Hematopoietic multipotent progenitor cell treated with erythropoietin and hydrocortisone succinate and interleukin-3 and kit ligand, for 15 days (in vitro differentiated cells): ENCODE measurements around the gene LYPD6B.

Experiments used
- DNase-seq: peaks from one replicate; pipeline ENCODE4 v3.0.0-alpha.2; 2015; ENCODE audit warnings: low spot score

LYPD6B gene

GRCh38 chr2:149076863-149077412 lies 38.4 kb downstream of the LYPD6B start:
- no peak for DNase-seq

- no peak for DNase-seq
These were observed 39.4 kb downstream of the LYPD6B start for GRCh38 chr2:149077861-149078260.

- no peak for DNase-seq
These were observed 41.6 kb downstream of the LYPD6B start for GRCh38 chr2:149080099-149080498.

- no peak for DNase-seq
These were observed 42.5 kb downstream of the LYPD6B start for GRCh38 chr2:149080971-149081370.

DNA sequence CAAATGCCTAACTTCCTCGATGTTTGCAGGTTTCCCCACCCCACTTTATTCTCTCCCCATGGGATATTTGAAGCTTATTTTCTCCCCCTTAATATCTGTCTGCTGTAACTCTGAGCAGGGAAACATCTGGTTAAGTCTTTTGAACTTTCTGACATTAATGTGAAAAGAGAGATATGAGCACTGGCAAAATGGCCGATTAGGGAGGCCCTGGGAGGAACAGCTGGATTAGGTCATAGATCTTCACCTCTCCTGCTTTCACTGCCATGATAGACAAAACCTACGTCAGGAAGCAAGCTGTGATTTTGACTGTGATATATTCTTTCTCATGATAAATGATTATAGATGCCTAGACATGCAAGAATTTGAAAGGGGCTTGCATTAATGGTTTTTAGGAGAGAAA lies 43.6 kb downstream of the LYPD6B start:
- DNase-seq = no peak

DNA sequence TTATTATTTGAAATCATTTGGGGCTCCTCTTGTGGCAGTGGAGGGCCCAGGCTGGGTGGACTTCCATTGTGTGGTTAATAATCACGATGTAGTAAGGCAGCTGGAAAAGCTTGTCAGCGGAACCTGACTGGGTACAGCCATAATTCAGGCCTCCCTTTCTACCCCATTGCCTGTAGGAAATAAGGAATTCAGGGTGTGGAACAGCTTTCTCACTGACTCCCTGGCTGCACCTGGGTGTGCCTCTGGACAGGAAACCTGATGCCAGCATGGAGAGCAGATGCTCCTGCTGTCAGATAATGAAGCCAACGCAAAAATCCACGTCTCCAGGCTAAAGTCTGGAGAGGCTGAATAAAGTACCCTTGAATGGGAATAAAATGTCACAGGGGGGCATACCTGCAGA lies 44.2 kb downstream of the LYPD6B start:
- no peak for DNase-seq

GRCh38 chr2:149084924-149085795 lies 46.7 kb downstream of the LYPD6B start:
- no peak for DNase-seq

- DNase-seq = no peak
These were observed 49.3 kb downstream of the LYPD6B start for GRCh38 chr2:149087751-149088150.

DNA sequence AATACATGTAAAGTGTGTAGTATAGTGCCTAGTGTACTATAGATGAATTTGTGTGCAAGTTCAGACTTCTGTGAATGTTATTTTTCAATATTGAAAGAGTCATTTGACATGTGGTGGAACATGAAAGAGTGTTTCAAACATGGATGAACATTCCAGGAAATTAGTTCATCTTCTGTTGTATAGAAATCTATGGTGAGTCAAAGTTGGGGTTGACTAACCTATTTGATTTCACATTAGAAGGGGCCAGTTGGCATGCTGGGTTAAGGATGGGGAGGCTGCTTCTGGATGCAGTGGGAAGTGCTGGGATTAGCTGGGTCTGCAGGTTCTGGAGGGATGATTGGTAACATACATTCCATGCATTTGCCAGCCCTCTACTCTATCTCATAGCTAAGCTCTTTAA lies 50.6 kb downstream of the LYPD6B start:
- DNase-seq = no peak

DNA sequence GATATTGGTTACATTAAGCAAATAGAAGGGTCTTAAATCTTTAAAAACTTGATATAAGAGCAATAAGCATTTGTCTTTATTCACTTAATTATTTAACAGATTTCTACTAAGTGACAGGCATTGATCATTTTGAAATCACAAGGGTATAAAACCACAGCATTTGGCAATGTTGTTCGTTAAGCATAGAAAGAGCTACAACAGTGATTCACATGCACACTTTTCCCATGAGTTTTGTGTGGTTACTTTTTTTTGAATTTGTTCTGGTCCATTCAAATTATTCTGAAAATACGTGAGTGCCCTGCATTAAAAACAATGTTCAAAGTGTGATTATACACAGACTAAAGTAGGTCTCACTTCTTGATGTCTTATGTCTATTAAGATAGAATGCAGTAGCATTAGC lies 52.2 kb downstream of the LYPD6B start:
- no peak for DNase-seq

DNA sequence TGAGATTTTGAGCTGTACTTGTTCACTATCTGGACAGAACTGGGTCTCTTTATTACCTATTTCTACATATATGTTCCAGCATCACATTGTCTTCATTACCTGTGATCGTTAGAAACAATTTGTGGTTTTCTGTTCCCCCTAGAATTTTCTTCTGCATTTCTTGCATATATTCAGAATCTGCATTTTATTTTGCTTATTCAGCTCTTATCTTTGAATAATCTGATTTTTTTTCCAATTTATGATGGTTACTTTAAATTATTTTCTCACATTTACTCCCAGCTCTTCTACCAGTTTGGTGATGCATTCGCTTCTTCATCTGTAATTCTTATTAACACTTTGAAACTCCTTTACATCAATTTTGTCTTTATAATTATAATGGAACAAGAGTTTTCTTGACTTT lies 55.1 kb downstream of the LYPD6B start:
- no peak for DNase-seq

GRCh38 chr2:149094217-149095015 lies 55.9 kb downstream of the LYPD6B start:
- no peak for DNase-seq

GRCh38 chr2:149098701-149099100 lies 60.2 kb downstream of the LYPD6B start:
- no peak for DNase-seq

DNA sequence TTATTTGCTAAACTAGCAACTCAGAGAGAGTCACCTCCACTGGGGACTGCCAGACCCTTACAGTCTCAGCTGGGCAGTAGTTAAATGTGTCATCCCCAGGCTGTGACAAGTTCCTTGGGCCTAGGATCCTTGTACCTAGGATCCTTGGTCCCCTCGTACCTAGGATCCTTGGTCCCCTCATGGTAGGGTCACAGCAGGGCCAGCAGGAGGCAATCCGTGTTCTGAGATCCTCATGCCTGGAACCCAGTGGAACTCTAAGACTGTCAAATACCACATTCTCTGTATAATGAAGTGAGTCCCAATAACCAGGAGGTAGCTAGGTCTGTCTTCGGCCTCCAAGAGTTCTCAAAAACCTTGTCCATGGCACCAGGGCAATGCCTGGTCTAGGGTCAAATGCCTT lies 60.8 kb downstream of the LYPD6B start:
- DNase-seq = no peak

- DNase-seq = no peak
These were observed 62.5 kb downstream of the LYPD6B start for GRCh38 chr2:149100739-149101699.

GRCh38 chr2:149101818-149102217 lies 63.3 kb downstream of the LYPD6B start:
- DNase-seq = no peak

GRCh38 chr2:149103081-149103620 lies 64.7 kb downstream of the LYPD6B start:
- no peak for DNase-seq

- DNase-seq = no peak
These were observed 65.7 kb downstream of the LYPD6B start for GRCh38 chr2:149104221-149104620.

DNA sequence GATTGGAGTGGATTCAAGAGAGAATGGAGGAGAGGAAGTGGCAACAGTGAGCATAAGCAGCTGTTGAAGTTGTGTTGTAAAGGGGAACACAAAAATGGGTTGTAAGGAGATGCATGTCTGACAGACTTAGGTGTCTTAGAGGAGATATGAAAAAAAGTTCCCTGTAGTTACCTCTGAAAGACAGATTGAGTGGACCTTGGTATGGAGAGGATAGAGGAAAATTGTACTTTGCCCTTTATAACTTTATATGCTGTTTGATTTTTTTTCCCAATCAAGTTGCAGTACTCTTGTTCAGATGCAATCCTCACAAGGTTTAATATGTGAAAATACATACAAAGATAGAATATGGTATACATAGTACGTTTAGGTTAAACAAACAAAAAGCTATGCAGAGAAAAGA lies 73.6 kb downstream of the LYPD6B start:
- DNase-seq = no peak

DNA sequence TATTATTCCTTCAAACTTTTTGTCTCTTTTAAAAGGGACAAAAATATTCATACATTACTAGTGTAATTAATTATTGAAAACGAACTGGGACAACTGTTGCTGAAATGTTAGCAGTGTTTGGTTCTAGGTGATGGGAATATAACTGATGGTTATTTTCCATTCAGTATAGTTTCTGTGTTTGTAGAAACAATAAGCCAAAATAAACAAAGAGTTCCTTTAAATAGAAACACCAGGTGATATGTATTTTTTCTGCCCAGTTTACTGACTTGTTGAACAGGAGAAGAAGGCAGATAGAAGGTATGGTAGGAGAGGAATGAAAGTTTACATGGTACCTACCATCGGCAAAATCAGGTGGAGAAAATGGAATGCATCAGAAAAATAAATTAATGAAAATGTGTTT lies 74.2 kb downstream of the LYPD6B start:
- no peak for DNase-seq

DNA sequence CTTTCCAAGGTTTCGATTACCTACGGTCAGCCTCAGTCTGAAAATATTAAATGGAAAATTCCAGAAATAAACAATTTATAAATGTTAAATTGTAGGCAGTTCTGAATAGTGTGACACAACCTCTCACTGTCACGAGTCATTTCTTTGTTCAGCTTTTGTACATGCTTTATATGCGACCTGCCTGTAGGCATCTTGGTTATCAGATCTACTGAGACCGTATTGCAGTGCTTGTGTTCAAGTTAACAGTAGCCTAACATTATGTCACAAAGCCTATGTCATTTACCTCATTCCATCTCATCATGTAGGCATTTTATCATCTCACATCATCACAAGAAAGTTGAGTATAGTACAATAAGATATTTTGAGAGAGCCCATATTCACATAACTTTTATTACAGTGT lies 77.3 kb downstream of the LYPD6B start:
- DNase-seq = no peak

- no peak for DNase-seq
These were observed 80.9 kb downstream of the LYPD6B start for GRCh38 chr2:149119368-149119767.
